GM18520 (cell line): Measurements from ENCODE around the gene TCF7L1.
"Not testable (repeated sequence)": the region's sequence is repeated elsewhere in the genome, so short reads cannot be mapped to it uniquely, and the experiment has no call there.

Source experiments
- ATAC-seq: cut with Tn5 transposase; IDR thresholded peaks from one replicate; pipeline ENCODE4 v1.9.1; 2021; ENCODE audit not compliant: unreplicated experiment

TCF7L1 gene

DNA sequence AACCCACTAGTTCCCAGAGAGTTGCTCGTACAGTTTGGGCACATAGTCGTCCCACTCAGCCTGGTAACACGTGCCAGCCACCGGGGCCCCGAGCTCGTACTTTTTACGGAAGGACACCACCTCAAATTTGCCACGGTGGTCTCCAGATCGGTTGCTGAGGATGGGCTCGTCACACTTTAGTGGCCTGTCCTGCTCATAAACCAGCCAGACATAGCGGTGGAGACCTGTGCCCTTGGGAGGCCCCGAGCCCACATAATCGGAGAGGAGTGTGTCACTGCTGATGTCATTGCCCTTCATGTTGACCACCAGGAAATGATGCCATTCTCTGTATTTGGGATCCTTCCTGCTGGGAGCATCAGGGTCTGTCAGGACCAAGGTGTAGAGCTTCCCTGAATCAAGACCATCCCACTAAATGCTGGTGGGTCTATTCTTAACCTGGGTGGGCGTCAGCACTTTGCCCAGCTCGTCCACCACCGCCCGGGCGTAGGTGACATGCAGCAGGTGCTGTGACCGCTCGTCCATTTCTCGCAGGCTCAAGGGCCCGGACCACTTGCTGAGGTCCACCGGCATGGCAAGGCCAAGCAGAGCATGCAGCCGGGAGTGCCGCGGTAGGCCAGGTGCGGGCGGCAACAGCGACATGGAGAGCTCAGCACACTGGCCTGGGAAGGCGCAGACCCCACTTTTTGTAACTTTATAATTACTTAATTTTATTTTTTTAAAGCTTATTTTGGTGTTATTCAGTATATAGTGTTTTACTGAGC lies 208.3 kb downstream of the TCF7L1 start:
- ATAC-seq, result no peak

- no peak for ATAC-seq
Observed at GRCh38 chr2:85342156-85342555, 209.0 kb downstream of the TCF7L1 start.

- ATAC-seq, result not testable (repeated sequence)
Observed at GRCh38 chr2:85343207-85343895, 210.2 kb downstream of the TCF7L1 start.

DNA sequence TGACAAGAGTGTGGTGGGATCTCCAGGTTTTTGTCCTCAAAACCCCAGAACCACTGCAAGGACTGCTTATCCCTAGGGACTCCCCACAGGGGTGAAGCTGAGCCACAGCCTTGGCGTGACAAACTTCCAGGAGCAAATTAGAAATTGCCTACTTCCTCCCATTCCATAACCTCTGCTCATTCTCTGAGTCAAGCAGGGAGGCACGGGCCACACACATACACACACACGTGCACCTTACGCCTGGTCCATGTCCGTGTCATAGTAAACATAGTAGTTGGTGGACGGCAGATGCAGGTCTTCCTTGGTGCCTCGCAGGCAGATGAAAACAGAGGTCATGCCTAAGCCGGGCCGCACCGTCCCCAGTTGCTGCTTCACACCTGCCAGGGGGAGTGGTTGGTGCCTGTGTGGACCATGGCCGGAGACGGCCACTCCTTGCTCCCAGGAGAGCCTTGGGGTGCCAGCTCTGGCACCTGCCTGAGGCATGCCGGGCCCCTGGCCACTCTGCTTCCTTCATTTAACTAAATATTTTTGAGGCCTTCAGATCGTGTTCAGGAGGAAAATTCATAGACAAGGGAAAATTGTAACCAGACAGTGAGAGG lies 211.3 kb downstream of the TCF7L1 start:
- ATAC-seq, result no peak

DNA sequence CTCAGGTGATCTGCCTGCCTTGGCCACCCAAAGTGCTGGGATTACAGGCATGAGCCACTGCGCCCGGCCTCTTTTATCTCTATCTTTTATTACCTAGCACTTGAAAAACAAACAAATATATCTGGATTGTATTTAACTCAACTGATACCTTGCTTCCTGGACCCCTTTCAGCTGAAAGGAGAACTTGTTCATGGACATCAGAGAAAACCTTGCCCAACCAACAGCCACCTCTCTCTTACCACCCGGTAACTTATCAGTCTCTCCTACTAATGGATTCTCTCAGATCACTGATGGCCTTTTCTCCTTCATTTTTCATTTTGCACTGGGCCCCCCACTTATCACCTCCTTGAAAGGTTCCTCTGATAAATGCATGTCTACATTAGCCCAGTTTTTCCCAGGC lies 214.4 kb downstream of the TCF7L1 start:
- no peak for ATAC-seq

- ATAC-seq, result no peak
Observed at GRCh38 chr2:85353876-85354285, 220.7 kb downstream of the TCF7L1 start.

DNA sequence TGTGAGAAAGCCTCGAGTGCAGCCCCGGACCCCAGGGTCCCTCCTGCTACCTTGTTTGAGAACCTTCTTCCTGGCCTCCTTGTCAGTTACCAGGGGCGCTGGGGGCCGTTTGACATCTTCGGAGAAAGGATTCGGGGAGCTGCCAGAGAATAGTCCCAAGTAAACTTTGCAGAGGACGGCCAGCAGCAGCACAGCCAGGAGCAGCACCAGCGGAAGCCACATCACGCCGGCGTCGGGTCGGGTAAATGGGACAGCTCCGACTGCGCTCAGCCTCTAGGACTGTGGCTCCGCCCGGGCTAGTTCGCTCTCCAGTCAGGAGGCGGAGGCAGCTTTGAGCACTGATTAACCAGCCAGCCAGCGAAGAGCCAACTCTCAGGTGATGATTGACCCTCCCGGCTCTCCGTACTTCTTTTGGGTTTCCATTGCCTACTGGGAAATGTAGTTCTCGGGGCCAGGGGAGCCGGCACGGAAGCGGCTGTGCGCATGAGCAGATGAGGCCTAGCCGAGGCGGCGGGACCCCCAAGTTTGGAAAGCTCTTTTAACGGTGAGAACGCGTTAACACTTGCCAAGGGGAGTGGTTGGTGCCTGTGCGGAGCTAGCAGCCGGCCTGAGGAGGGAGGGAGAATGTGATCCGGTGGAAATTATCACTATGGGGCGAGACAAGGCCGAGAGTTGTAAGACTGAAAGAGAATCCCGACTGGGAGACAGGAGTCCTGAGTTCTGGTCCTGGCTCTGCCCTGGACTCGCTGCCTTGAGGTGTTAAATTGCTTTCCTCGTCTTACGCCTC lies 221.3 kb downstream of the TCF7L1 start, which contains the start of the genes ELMOD3 and RETSAT:
TSS of gene ELMOD3 (plus strand) at position 484 of the 787 bp plus-strand sequence. CDS start 2,430 bp downstream, outside the sequence.
TSS of gene RETSAT (minus strand) at position 243 of the 787 bp plus-strand sequence. CDS start at position 222, 21 bp downstream.
- peak; percentile 95 for ATAC-seq

- ATAC-seq, result peak; percentile 4
Observed at GRCh38 chr2:85355073-85355410, 221.8 kb downstream of the TCF7L1 start.

DNA sequence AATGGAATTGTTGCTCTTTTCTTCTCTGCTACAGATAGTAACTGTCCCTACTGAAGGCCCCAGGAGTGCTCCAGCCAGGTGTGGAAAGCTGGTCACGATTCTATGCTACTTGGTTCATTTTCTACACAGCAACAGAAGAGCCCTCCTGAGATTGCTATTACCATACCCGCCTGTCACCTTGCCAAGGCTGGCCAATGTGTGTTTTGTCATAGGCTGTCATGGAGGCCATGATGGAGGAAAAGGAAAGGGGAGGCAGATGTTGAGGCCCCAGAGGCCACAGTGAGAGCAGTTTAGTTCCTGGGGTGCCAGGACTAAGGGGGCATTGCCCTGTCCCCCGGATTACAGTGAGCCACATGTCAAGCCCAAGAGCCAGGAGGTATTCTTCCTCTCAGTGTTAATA lies 222.3 kb downstream of the TCF7L1 start:
- no peak for ATAC-seq

- ATAC-seq, result no peak
Observed at GRCh38 chr2:85356186-85356585, 223.0 kb downstream of the TCF7L1 start.

DNA sequence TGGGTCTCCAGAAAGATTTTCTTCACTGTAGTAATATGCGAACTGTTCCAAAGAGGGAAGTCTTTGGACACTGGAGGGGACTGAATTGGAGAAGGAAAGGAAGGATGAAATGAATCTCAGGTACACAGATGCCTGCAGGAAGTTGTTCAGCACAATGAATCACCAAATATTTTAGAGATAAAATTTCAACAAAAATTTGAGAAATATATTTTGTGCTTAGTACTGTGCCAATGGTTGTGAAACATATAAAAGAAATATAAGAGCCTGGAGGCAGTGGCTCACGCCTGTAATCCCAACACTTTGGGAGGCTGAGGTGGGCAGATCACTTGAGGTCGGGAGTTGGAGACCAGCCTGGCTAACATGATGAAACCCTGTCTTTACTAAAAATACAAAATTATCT lies 224.5 kb downstream of the TCF7L1 start:
- no peak for ATAC-seq
